Neural progenitor cell (in vitro differentiated cells): ENCODE data around the gene SUCLA2.

ENCODE experiments used
- EZH2phosphoT487 ChIP-seq: fragments of 200-600 bp; sonication (generic); IDR thresholded peaks from 2 replicates; pipeline ENCODE4 v1.6.1; 2017; ENCODE audit warnings: antibody characterized with exemption
- TF ChIP-seq, protein P1 (sequence below): fragments of 200-600 bp; sonication (generic); IDR thresholded peaks from 2 replicates; pipeline ENCODE4 v1.5.1; 2017; ENCODE audit warnings: antibody characterized with exemption, mild to moderate bottlenecking

DNA sequence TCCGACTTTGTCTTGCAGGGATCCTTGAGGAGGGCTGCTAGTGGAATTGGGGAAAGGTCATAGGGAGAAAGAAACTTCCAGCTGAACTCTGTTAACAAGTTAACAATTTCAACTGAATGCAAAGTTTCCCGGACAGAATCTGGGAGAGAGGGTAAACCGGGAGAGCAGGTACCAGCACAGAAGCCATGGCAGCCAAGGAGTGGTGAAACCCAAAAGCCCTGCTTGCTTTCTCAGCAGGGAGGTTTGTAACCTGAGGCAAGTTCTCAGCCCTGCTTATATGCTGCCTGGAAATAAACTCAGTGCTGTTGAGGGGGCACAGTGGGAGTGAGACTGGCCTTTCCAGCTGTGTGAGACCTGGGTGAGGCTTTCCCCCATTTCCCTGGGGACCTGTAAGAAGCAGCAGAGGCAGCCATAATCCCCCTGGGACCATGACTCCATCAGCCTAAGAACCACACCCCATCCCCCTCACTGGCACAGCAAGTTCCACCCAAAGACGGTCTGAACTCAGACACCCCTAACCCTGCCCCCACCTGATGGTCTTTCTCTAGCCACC, 84.0 kb downstream of the SUCLA2 start:
- TF ChIP-seq, protein P1, sequence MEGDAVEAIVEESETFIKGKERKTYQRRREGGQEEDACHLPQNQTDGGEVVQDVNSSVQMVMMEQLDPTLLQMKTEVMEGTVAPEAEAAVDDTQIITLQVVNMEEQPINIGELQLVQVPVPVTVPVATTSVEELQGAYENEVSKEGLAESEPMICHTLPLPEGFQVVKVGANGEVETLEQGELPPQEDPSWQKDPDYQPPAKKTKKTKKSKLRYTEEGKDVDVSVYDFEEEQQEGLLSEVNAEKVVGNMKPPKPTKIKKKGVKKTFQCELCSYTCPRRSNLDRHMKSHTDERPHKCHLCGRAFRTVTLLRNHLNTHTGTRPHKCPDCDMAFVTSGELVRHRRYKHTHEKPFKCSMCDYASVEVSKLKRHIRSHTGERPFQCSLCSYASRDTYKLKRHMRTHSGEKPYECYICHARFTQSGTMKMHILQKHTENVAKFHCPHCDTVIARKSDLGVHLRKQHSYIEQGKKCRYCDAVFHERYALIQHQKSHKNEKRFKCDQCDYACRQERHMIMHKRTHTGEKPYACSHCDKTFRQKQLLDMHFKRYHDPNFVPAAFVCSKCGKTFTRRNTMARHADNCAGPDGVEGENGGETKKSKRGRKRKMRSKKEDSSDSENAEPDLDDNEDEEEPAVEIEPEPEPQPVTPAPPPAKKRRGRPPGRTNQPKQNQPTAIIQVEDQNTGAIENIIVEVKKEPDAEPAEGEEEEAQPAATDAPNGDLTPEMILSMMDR = no peak
- no peak for TF ChIP-seq EZH2phosphoT487
